Activated CD4-positive, alpha-beta T cell treated with anti-CD3 and anti-CD28 coated beads, Interleukin-2, amount 10 ng/mL, durations not matched to agents 24 days and 14 days (primary cell): ENCODE measurements around the gene CILP2. TPM values are rescaled to one million over a fixed set of nuclear protein-coding genes. Genes with fewer than 3 reads are reported as not detected.

Source experiments
- DNase-seq: peaks from one replicate; pipeline ENCODE4 v3.0.0; 2022
- H3K27ac Mint-ChIP-seq: one replicate; pipeline ENCODE4 v1.8.0; 2022; ENCODE audit warnings: mild to moderate bottlenecking, mixed read lengths
- H3K27me3 Mint-ChIP-seq: one replicate; pipeline ENCODE4 v1.8.0; 2022; ENCODE audit warnings: mixed read lengths
- H3K36me3 Mint-ChIP-seq: one replicate; pipeline ENCODE4 v1.8.0; 2022; ENCODE audit warnings: low read depth, mild to moderate bottlenecking, mixed read lengths
- H3K4me1 Mint-ChIP-seq: one replicate; pipeline ENCODE4 v1.8.0; 2021; ENCODE audit warnings: mixed read lengths
- H3K4me3 Mint-ChIP-seq: one replicate; pipeline ENCODE4 v1.8.0; 2022; ENCODE audit warnings: mild to moderate bottlenecking, moderate library complexity, mixed read lengths
- H3K9me3 Mint-ChIP-seq: one replicate; pipeline ENCODE4 v1.8.0; 2021; ENCODE audit warnings: mixed read lengths
- intact Hi-C: fragments of 100-400 bp; cut with micrococcal nuclease; formaldehyde crosslinking; loops from one replicate; pipeline ENCODE4 v1.15.1; 2023
- total RNA-seq: library from RNA; stranded (reverse); gene quantifications from 2 replicates; pipeline ENCODE4 v1.2.3, GENCODE V29; 2022

CILP2 gene
- total RNA-seq, 1 donor from 2014 or later = 0.14 TPM

GRCh38 chr19:19587771-19588170 is 49.7 kb downstream of the CILP2 start:
- no peak overlapping the region for H3K4me3 Mint-ChIP-seq
- intact Hi-C loops = no loop called here
- H3K27ac Mint-ChIP-seq = peak overlapping the region; percentile 94
- no peaks in the 10 kb centered on the region for H3K9me3 Mint-ChIP-seq
- H3K4me1 Mint-ChIP-seq = peaks cover 49% of the 10 kb centered on the region
- peaks cover 46% of the 10 kb centered on the region for H3K36me3 Mint-ChIP-seq
- no peak for DNase-seq
- no peaks in the 10 kb centered on the region for H3K27me3 Mint-ChIP-seq

GRCh38 chr19:19588546-19588945 is 50.5 kb downstream of the CILP2 start:
- DNase-seq = no peak
- intact Hi-C loops = no loop called here
- Mint-ChIP-seq H3K27me3 (no peaks in the 10 kb centered on the region), H3K9me3 (no peaks in the 10 kb centered on the region), H3K36me3 (peaks cover 51% of the 10 kb centered on the region), H3K27ac (peak overlapping the region; percentile 94), H3K4me3 (peak overlapping the region; percentile 28), H3K4me1 (peaks cover 53% of the 10 kb centered on the region)

- Mint-ChIP-seq H3K4me1 (peaks cover 60% of the 10 kb centered on the region), H3K9me3 (no peaks in the 10 kb centered on the region), H3K4me3 (peak overlapping the region; percentile 75), H3K27me3 (no peaks in the 10 kb centered on the region), H3K36me3 (peaks cover 51% of the 10 kb centered on the region), H3K27ac (peak overlapping the region; percentile 94)
- peak; percentile 92 for DNase-seq
- intact Hi-C loops = loop anchor here (1.0 to 10.0 kb wide), 5 partner anchors 27 to 1434 kb away; partner anchors contain the start of genes ATP13A1, GMIP, PBX4 and ZNF430
Observed at GRCh38 chr19:19591133-19591825, 53.2 kb downstream of the CILP2 start.

GRCh38 chr19:19592690-19593089 is 54.6 kb downstream of the CILP2 start:
- Mint-ChIP-seq H3K27ac (peak overlapping the region; percentile 94), H3K9me3 (no peaks in the 10 kb centered on the region), H3K4me1 (peaks cover 68% of the 10 kb centered on the region), H3K27me3 (no peaks in the 10 kb centered on the region), H3K36me3 (peaks cover 56% of the 10 kb centered on the region), H3K4me3 (no peak overlapping the region)
- DNase-seq = no peak
- intact Hi-C loops = loop anchor here (5.0 to 10.0 kb wide), 2 partner anchors 40 to 1432 kb away; partner anchors contain the start of gene ZNF430

GRCh38 chr19:19594381-19594780 is 56.3 kb downstream of the CILP2 start:
- Mint-ChIP-seq H3K4me3 (no peak overlapping the region), H3K27me3 (no peaks in the 10 kb centered on the region), H3K4me1 (peaks cover 65% of the 10 kb centered on the region), H3K27ac (peak overlapping the region; percentile 94), H3K36me3 (peaks cover 47% of the 10 kb centered on the region), H3K9me3 (no peaks in the 10 kb centered on the region)
- DNase-seq = no peak
- intact Hi-C loops = loop anchor here (5.0 to 10.0 kb wide), 2 partner anchors 42 to 1430 kb away; partner anchors contain the start of gene ZNF430

GRCh38 chr19:19595171-19595701 is 57.2 kb downstream of the CILP2 start:
- H3K4me3 Mint-ChIP-seq = no peak overlapping the region
- H3K27ac Mint-ChIP-seq = peak overlapping the region; percentile 91

More at GRCh38 chr19:19595171-19595701, 57.2 kb downstream of the CILP2 start:
- DNase-seq = no peak
- Mint-ChIP-seq H3K9me3 (no peaks in the 10 kb centered on the region), H3K36me3 (peaks cover 40% of the 10 kb centered on the region), H3K27me3 (no peaks in the 10 kb centered on the region), H3K4me1 (peaks cover 57% of the 10 kb centered on the region)
- intact Hi-C loops = loop anchor here (5.0 to 10.0 kb wide), 2 partner anchors 272 to 1430 kb away; partner anchors contain the start of genes ZNF253 and ZNF430

Other genes with a start within 250 kb of the CILP2 start
- 71.2 and 72.0 TPM in 2 replicates for gene SUGP1, start 217.8 kb upstream of the CILP2 start, total RNA-seq
- 61.8 and 73.0 TPM in 2 replicates for gene MAU2, start 217.4 kb upstream of the CILP2 start, total RNA-seq
- gene GATAD2A, start 132.6 kb upstream of the CILP2 start, total RNA-seq = 134 and 135 TPM in 2 replicates
- gene TSSK6, start 22.7 kb upstream of the CILP2 start, total RNA-seq = 3.3 and 4.4 TPM in 2 replicates
- gene NDUFA13, start 22.0 kb upstream of the CILP2 start, total RNA-seq = 370 and 391 TPM in 2 replicates
- gene YJEFN3, start 9.4 kb upstream of the CILP2 start, total RNA-seq = 11.4 and 14.6 TPM in 2 replicates
- gene PBX4, start 80.4 kb downstream of the CILP2 start, total RNA-seq = 19.2 and 20.5 TPM in 2 replicates
- gene LPAR2, start 90.0 kb downstream of the CILP2 start, total RNA-seq = 21.9 and 23.9 TPM in 2 replicates
- 56.1 and 61.2 TPM in 2 replicates for gene GMIP, start 105.4 kb downstream of the CILP2 start, total RNA-seq
- gene ATP13A1, start 125.4 kb downstream of the CILP2 start, total RNA-seq = 85.9 and 89.2 TPM in 2 replicates
- gene ZNF101, start 130.6 kb downstream of the CILP2 start, total RNA-seq = 44.2 and 45.5 TPM in 2 replicates
- 4.7 and 4.8 TPM in 2 replicates for gene ZNF14, start 194.8 kb downstream of the CILP2 start, total RNA-seq